ENCODE measurements around the gene EPN1.

The EPN1 gene

DNA sequence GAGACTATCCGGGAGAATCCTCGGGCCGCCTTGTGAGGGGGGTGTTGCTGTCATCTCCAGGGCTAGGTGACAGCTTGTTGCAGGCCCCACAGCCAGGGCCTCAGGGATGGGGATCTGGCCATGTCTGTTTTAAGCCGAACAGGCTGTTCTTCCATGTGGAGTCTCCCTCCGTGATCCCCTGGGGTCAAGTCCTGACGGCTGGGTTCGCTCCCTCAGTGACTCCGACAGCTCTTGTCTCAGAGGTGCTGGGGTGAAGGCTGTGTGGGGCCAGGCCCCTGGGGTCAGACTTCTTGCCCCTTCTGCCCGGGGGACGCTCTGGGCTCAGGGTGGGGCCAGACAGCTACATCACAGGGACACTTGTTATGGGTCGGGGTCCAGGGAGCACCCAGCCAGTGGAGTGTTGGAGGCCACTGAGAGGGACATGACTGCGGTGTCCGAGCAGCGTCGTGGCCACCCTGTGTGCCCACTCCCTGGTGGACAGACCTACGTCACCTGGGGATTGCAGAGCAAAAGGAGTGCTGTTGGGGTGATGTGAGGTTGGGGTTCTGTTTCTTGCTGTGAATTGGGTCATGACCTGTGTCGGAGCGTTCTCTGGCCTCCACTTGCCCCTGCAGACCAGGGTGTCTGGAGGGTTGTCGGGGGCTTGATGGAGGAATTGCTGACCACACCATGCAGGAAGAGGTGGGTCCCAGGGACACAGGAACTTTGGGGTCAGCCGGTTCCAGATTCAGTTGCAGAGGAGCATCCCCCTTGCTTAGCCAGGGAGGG lies 21.5 kb downstream of the EPN1 start:
- Histone ChIP-seq H2AFZ (ENCODE audit: low read depth, low read length) (no peak overlapping the region), H3K18ac (ENCODE audit: low read depth in 1 of 2, low read length in 2 of 2) (no peak overlapping the region), H3K79me1 (replicated peaks; ENCODE audit: low read length, poor library complexity, severe bottlenecking) (peaks cover 52% of the 10 kb centered on the region), H3K4me1 (ENCODE audit: control insufficient read depth, insufficient read depth, low read depth, low read length) (no peaks in the 10 kb centered on the region), H2BK5ac (ENCODE audit: low read depth, low read length, poor library complexity, severe bottlenecking) (no peak overlapping the region), H3K14ac (ENCODE audit: low read length in 2 of 2) (no peak overlapping the region), H3K23ac (ENCODE audit: low read length in 2 of 2) (no peak overlapping the region), H4K91ac (ENCODE audit: low read length) (no peak overlapping the region), H3K36me3 (ENCODE audit: control insufficient read depth in 1 of 2, insufficient read depth in 2 of 2, low read depth in 1 of 2, low read length in 2 of 2) (peaks cover 66 to 87% of the 10 kb centered on the region in 2 experiments), H3K9ac (ENCODE audit: low read length) (no peak overlapping the region), H2BK12ac (ENCODE audit: low read length in 2 of 2) (no peak overlapping the region), H3K9me3 (ENCODE audit: control insufficient read depth, low read length) (no peaks in the 10 kb centered on the region), H3K4me3 (ENCODE audit: insufficient read depth in 1 of 2, low read depth in 1 of 2, low read length in 2 of 2) (no peak overlapping the region), H3K27me3 (ENCODE audit: control insufficient read depth in 1 of 2, insufficient read depth in 1 of 2, low read length in 2 of 2) (no peaks in the 10 kb centered on the region), H2BK120ac (ENCODE audit: low read depth, low read length) (no peak overlapping the region), H3K4me2 (ENCODE audit: low read length, poor library complexity, severe bottlenecking) (no peak overlapping the region), H3K27ac (ENCODE audit: low read length, poor library complexity, severe bottlenecking) (no peak overlapping the region), H4K8ac (ENCODE audit: low read length) (no peak overlapping the region), H2BK15ac (ENCODE audit: low read depth, poor library complexity, severe bottlenecking) (no peak overlapping the region), H2AK5ac (ENCODE audit: low read length, severe bottlenecking) (no peak overlapping the region), H3K4ac (ENCODE audit: low read depth in 1 of 2, low read length in 2 of 2) (no peak overlapping the region)
- 97% methylated on average over 20 of the region's 20 CpGs for WGBS
- DNase-seq, result no peak

GRCh38 chr19:55697069-55697440 lies 22.0 kb downstream of the EPN1 start:
- Histone ChIP-seq H2BK12ac (ENCODE audit: low read length in 2 of 2) (no peak overlapping the region), H3K4me3 (ENCODE audit: insufficient read depth in 1 of 2, low read depth in 1 of 2, low read length in 2 of 2) (no peak overlapping the region), H3K27ac (ENCODE audit: low read length, poor library complexity, severe bottlenecking) (no peak overlapping the region), H3K4ac (ENCODE audit: low read depth in 1 of 2, low read length in 2 of 2) (no peak overlapping the region), H2AK5ac (ENCODE audit: low read length, severe bottlenecking) (no peak overlapping the region), H4K91ac (ENCODE audit: low read length) (no peak overlapping the region), H3K9me3 (ENCODE audit: control insufficient read depth, low read length) (no peaks in the 10 kb centered on the region), H3K18ac (ENCODE audit: low read depth in 1 of 2, low read length in 2 of 2) (no peak overlapping the region), H2AFZ (ENCODE audit: low read depth, low read length) (no peak overlapping the region), H3K4me2 (ENCODE audit: low read length, poor library complexity, severe bottlenecking) (no peak overlapping the region), H3K4me1 (ENCODE audit: control insufficient read depth, insufficient read depth, low read depth, low read length) (no peaks in the 10 kb centered on the region), H2BK120ac (ENCODE audit: low read depth, low read length) (no peak overlapping the region), H3K27me3 (ENCODE audit: control insufficient read depth in 1 of 2, insufficient read depth in 1 of 2, low read length in 2 of 2) (no peaks in the 10 kb centered on the region), H3K23ac (ENCODE audit: low read length in 2 of 2) (no peak overlapping the region), H4K8ac (ENCODE audit: low read length) (no peak overlapping the region), H3K79me1 (replicated peaks; ENCODE audit: low read length, poor library complexity, severe bottlenecking) (peaks cover 47% of the 10 kb centered on the region), H3K14ac (ENCODE audit: low read length in 2 of 2) (no peak overlapping the region), H3K36me3 (ENCODE audit: control insufficient read depth in 1 of 2, insufficient read depth in 2 of 2, low read depth in 1 of 2, low read length in 2 of 2) (peaks cover 67 to 82% of the 10 kb centered on the region in 2 experiments), H2BK5ac (ENCODE audit: low read depth, low read length, poor library complexity, severe bottlenecking) (no peak overlapping the region), H2BK15ac (ENCODE audit: low read depth, poor library complexity, severe bottlenecking) (no peak overlapping the region), H3K9ac (ENCODE audit: low read length) (no peak overlapping the region)
- 97% methylated on average over 11 of the region's 12 CpGs for WGBS
- DNase-seq, result no peak

GRCh38 chr19:55697698-55698097 lies 22.7 kb downstream of the EPN1 start:
- Histone ChIP-seq H2AK5ac (ENCODE audit: low read length, severe bottlenecking) (no peak overlapping the region), H4K91ac (ENCODE audit: low read length) (no peak overlapping the region), H3K4ac (ENCODE audit: low read depth in 1 of 2, low read length in 2 of 2) (no peak overlapping the region), H3K27ac (ENCODE audit: low read length, poor library complexity, severe bottlenecking) (no peak overlapping the region), H3K14ac (ENCODE audit: low read length in 2 of 2) (no peak overlapping the region), H3K36me3 (ENCODE audit: control insufficient read depth in 1 of 2, insufficient read depth in 2 of 2, low read depth in 1 of 2, low read length in 2 of 2) (peaks cover 66 to 79% of the 10 kb centered on the region in 2 experiments), H3K27me3 (ENCODE audit: control insufficient read depth in 1 of 2, insufficient read depth in 1 of 2, low read length in 2 of 2) (no peaks in the 10 kb centered on the region), H3K4me1 (ENCODE audit: control insufficient read depth, insufficient read depth, low read depth, low read length) (no peaks in the 10 kb centered on the region), H3K79me1 (replicated peaks; ENCODE audit: low read length, poor library complexity, severe bottlenecking) (peaks cover 42% of the 10 kb centered on the region), H2BK5ac (ENCODE audit: low read depth, low read length, poor library complexity, severe bottlenecking) (no peak overlapping the region), H2BK120ac (ENCODE audit: low read depth, low read length) (no peak overlapping the region), H2BK12ac (ENCODE audit: low read length in 2 of 2) (no peak overlapping the region), H3K4me2 (ENCODE audit: low read length, poor library complexity, severe bottlenecking) (no peak overlapping the region), H2AFZ (ENCODE audit: low read depth, low read length) (no peak overlapping the region), H2BK15ac (ENCODE audit: low read depth, poor library complexity, severe bottlenecking) (no peak overlapping the region), H4K8ac (ENCODE audit: low read length) (no peak overlapping the region), H3K23ac (ENCODE audit: low read length in 2 of 2) (no peak overlapping the region), H3K9me3 (ENCODE audit: control insufficient read depth, low read length) (no peaks in the 10 kb centered on the region), H3K4me3 (ENCODE audit: insufficient read depth in 1 of 2, low read depth in 1 of 2, low read length in 2 of 2) (no peak overlapping the region), H3K18ac (ENCODE audit: low read depth in 1 of 2, low read length in 2 of 2) (no peak overlapping the region), H3K9ac (ENCODE audit: low read length) (no peak overlapping the region)
- WGBS, result 97% methylated on average over 8 of the region's 8 CpGs
- DNase-seq, result no peak

DNA sequence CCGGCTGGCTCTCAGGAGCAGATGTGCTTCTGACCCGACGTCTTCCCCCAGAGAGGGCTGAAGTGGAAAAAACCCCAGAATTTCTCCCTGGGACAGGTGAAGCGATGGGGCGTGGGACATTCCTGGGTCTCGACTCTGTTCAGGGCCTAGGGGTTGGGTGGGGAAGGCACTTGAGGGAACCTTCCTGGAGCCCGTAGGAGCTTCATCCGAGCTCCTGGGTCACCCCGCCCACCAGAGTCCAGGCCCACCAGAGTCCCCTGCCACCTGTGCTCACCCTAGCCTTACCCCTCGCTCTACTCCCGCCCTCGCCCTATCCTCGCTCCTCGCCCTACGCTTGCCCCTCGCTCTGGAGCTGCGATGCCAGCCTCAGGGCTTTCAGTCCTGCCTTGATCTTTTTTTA lies 23.2 kb downstream of the EPN1 start:
- no peak overlapping the region for H2BK12ac ChIP-seq (ENCODE audit: low read length in 2 of 2)
- H2AFZ ChIP-seq (ENCODE audit: low read depth, low read length), result no peak overlapping the region
- no peaks in the 10 kb centered on the region for H3K27me3 ChIP-seq (ENCODE audit: control insufficient read depth in 1 of 2, insufficient read depth in 1 of 2, low read length in 2 of 2)
- no peak overlapping the region for H2BK5ac ChIP-seq (ENCODE audit: low read depth, low read length, poor library complexity, severe bottlenecking)
- H3K79me1 ChIP-seq (replicated peaks; ENCODE audit: low read length, poor library complexity, severe bottlenecking), result peaks cover 36% of the 10 kb centered on the region
- H3K4me2 ChIP-seq (ENCODE audit: low read length, poor library complexity, severe bottlenecking), result no peak overlapping the region
- H3K9ac ChIP-seq (ENCODE audit: low read length), result no peak overlapping the region
- H4K91ac ChIP-seq (ENCODE audit: low read length), result peak overlapping the region; percentile 20
- no peak overlapping the region for H3K4me3 ChIP-seq (ENCODE audit: insufficient read depth in 1 of 2, low read depth in 1 of 2, low read length in 2 of 2)
- WGBS, result 98% methylated on average over 17 of the region's 17 CpGs
- no peak overlapping the region for H2AK5ac ChIP-seq (ENCODE audit: low read length, severe bottlenecking)
- no peak overlapping the region for H3K27ac ChIP-seq (ENCODE audit: low read length, poor library complexity, severe bottlenecking)
- DNase-seq, result no peak
- no peak overlapping the region for H3K4ac ChIP-seq (ENCODE audit: low read depth in 1 of 2, low read length in 2 of 2)
- no peak overlapping the region for H3K18ac ChIP-seq (ENCODE audit: low read depth in 1 of 2, low read length in 2 of 2)
- no peak overlapping the region for H2BK120ac ChIP-seq (ENCODE audit: low read depth, low read length)
- no peak overlapping the region for H3K23ac ChIP-seq (ENCODE audit: low read length in 2 of 2)
- no peaks in the 10 kb centered on the region for H3K4me1 ChIP-seq (ENCODE audit: control insufficient read depth, insufficient read depth, low read depth, low read length)
- H4K8ac ChIP-seq (ENCODE audit: low read length), result no peak overlapping the region
- H3K36me3 ChIP-seq (ENCODE audit: control insufficient read depth in 1 of 2, insufficient read depth in 2 of 2, low read depth in 1 of 2, low read length in 2 of 2), result peaks cover 61 to 78% of the 10 kb centered on the region in 2 experiments
- H2BK15ac ChIP-seq (ENCODE audit: low read depth, poor library complexity, severe bottlenecking), result no peak overlapping the region
- H3K14ac ChIP-seq (ENCODE audit: low read length in 2 of 2), result no peak overlapping the region
- no peaks in the 10 kb centered on the region for H3K9me3 ChIP-seq (ENCODE audit: control insufficient read depth, low read length)

Data from mesenchymal stem cell (in vitro differentiated cells and primary cell).